Keratinocyte (primary cell): ENCODE measurements around the gene DNHD1. TPM values are rescaled to one million over a fixed set of nuclear protein-coding genes. Genes with fewer than 3 reads are reported as not detected.

ENCODE experiments used
- DNase-seq: peaks from one replicate; pipeline ENCODE4 v3.0.0-alpha.2; 2011; ENCODE audit warnings: low read depth, missing footprints, low spot score
- FAIRE-seq: peaks from 2 replicates; lab custom pipeline; 2011; peaks lifted over from hg19 to GRCh38; lab: Jason Lieb, UNC
- H2AFZ ChIP-seq: 2 replicates; pipeline ENCODE4 v1.6.0; 2012; ENCODE audit warnings: low read length, control low read depth, inconsistent platforms; ENCODE audit not compliant: control insufficient read depth
- H3K27ac ChIP-seq: 2 replicates; pipeline ENCODE4 v1.5.1; 2011; ENCODE audit warnings: low read length; ENCODE audit not compliant: control insufficient read depth, insufficient read depth
- H3K27me3 ChIP-seq: 3 replicates; pipeline ENCODE4 v1.6.0; 2011; ENCODE audit warnings: low read length; ENCODE audit not compliant: control insufficient read depth, insufficient read depth; ENCODE audit errors: extremely low read depth
- H3K36me3 ChIP-seq, 2 experiments: 2 replicates in 1 of 2; 3 replicates in 1 of 2; pipeline ENCODE4 v1.5.1; 2011; ENCODE audit warnings: low read length in 2 of 2, mild to moderate bottlenecking in 1 of 2; ENCODE audit not compliant: control insufficient read depth in 2 of 2, insufficient read depth in 2 of 2; ENCODE audit errors: extremely low read depth in 1 of 2
- H3K4me1 ChIP-seq: 3 replicates; pipeline ENCODE4 v1.5.1; 2011; ENCODE audit warnings: low read length; ENCODE audit not compliant: control insufficient read depth, insufficient read depth; ENCODE audit errors: extremely low read depth
- H3K4me2 ChIP-seq: 3 replicates; pipeline ENCODE4 v1.6.0; 2011; ENCODE audit warnings: low read depth, low read length; ENCODE audit not compliant: control insufficient read depth, insufficient read depth; ENCODE audit errors: extremely low read depth
- H3K4me3 ChIP-seq, 3 experiments: fragments of 200-600 bp in 1 of 3; sonication (generic) in 1 of 3; 2 replicates in 2 of 3; 3 replicates in 1 of 3; pipeline ENCODE4 v1.5.1; 2011 to 2016; ENCODE audit warnings: low read length in 3 of 3, mild to moderate bottlenecking in 3 of 3, control low read depth in 2 of 3, inconsistent platforms in 1 of 3, low read depth in 1 of 3, mixed read lengths in 1 of 3, mixed run types in 1 of 3, moderate library complexity in 1 of 3; ENCODE audit not compliant: control insufficient read depth in 2 of 3, insufficient read depth in 2 of 3; ENCODE audit errors: extremely low read depth in 1 of 3
- H3K79me2 ChIP-seq: 2 replicates; pipeline ENCODE4 v1.6.0; 2012; ENCODE audit warnings: low read length; ENCODE audit not compliant: control insufficient read depth, insufficient read depth
- H3K9ac ChIP-seq: 3 replicates; pipeline ENCODE4 v1.6.0; 2011; ENCODE audit warnings: low read length; ENCODE audit not compliant: control insufficient read depth, insufficient read depth; ENCODE audit errors: extremely low read depth
- H3K9me1 ChIP-seq: 3 replicates; pipeline ENCODE4 v1.6.0; 2011; ENCODE audit warnings: low read length; ENCODE audit not compliant: control insufficient read depth, insufficient read depth; ENCODE audit errors: extremely low read depth
- H3K9me3 ChIP-seq: 2 replicates; pipeline ENCODE4 v1.5.1; 2012; ENCODE audit warnings: low read depth, low read length; ENCODE audit not compliant: control insufficient read depth
- H4K20me1 ChIP-seq: 3 replicates; pipeline ENCODE4 v1.6.0; 2011; ENCODE audit warnings: low read length; ENCODE audit not compliant: control insufficient read depth, insufficient read depth; ENCODE audit errors: extremely low read depth
- CTCF ChIP-seq, 3 experiments: IDR thresholded peaks in 1 of 3; conservative IDR thresholded peaks in 1 of 3; optimal IDR thresholded peaks in 1 of 3; 2 replicates in 2 of 3; 3 replicates in 1 of 3; pipeline versions ENCODE3 to v1.5.1; 2011; ENCODE audit warnings: low read length in 3 of 3, mild to moderate bottlenecking in 3 of 3, moderate library complexity in 2 of 3, control low read depth in 1 of 3, inconsistent platforms in 1 of 3; ENCODE audit not compliant: insufficient read depth in 2 of 3; ENCODE audit errors: extremely low read depth in 1 of 3
- EZH2 ChIP-seq: IDR thresholded peaks from one replicate; pipeline ENCODE4 v1.6.1; 2012; ENCODE audit warnings: inconsistent platforms, mild to moderate bottlenecking, low read length, moderate library complexity
- dilution Hi-C: fragments of 300-500 bp; cut with MboI; formaldehyde crosslinking; loops from one replicate; pipeline ENCODE4 v1.7.0; 2020; ENCODE audit warnings: low sequenced_read_pairs; ENCODE audit not compliant: extremely low pct_ligation_motif_present
- polyA plus RNA-seq, 5 experiments: library from polyadenylated mRNA; depleted of rRNA in 3 of 5; stranded (reverse) in 3 of 5; stranded (forward) in 1 of 5; unstranded in 1 of 5; fragments of >200 nt; gene quantifications; 1 replicate in 1 of 5; 2 replicates in 3 of 5; 3 replicates in 1 of 5; pipeline versions ENCODE4 v1.2.1 to v1.2.3, GENCODE V29; 2011 to 2012; ENCODE audit warnings: missing spikeins in 2 of 5, low read depth in 1 of 5, low replicate concordance in 1 of 5

The DNHD1 gene
- polyA plus RNA-seq, 1 donor (not counting 4 experiments of a cell fraction or from before 2014, with no cell fraction given): 2.9 TPM

GRCh38 chr11:6539748-6540268 lies 42.7 kb downstream of the DNHD1 start:
- Histone ChIP-seq H3K4me3 (no peak overlapping the region), H3K36me3 (peaks cover 0 to 5% of the 10 kb centered on the region in 2 experiments), H2AFZ (no peak overlapping the region), H3K9me3 (no peaks in the 10 kb centered on the region), H3K27ac (no peak overlapping the region), H3K9me1 (no peaks in the 10 kb centered on the region), H3K79me2 (no peaks in the 10 kb centered on the region), H4K20me1 (no peaks in the 10 kb centered on the region), H3K27me3 (no peaks in the 10 kb centered on the region), H3K9ac (no peak overlapping the region), H3K4me2 (no peak overlapping the region), H3K4me1 (no peaks in the 10 kb centered on the region)
- DNase-seq: no peak
- FAIRE-seq: no peak
- no peak for TF ChIP-seq CTCF (optimal IDR thresholded peaks at IDR 0.05 in 1 of 3, IDR thresholded peaks at IDR 0.05 in 1 of 3, conservative IDR thresholded peaks at IDR 0.05 in 1 of 3; ENCODE audit: extremely low read depth in 1 of 3, insufficient read depth in 2 of 3, low read length in 3 of 3)
- no peak for TF ChIP-seq EZH2
- dilution Hi-C loops: no loop called here

GRCh38 chr11:6541356-6541755 lies 44.3 kb downstream of the DNHD1 start:
- no peak overlapping the region for H3K27ac ChIP-seq
- no peak overlapping the region for H3K4me2 ChIP-seq
- no peaks in the 10 kb centered on the region for H3K27me3 ChIP-seq
- H3K9me3 ChIP-seq: no peaks in the 10 kb centered on the region
- no peaks in the 10 kb centered on the region for H4K20me1 ChIP-seq
- no peaks in the 10 kb centered on the region for H3K4me1 ChIP-seq
- dilution Hi-C loops: no loop called here
- no peak overlapping the region for H3K4me3 ChIP-seq
- H3K9ac ChIP-seq: no peak overlapping the region
- TF ChIP-seq CTCF (optimal IDR thresholded peaks at IDR 0.05 in 1 of 3, IDR thresholded peaks at IDR 0.05 in 1 of 3, conservative IDR thresholded peaks at IDR 0.05 in 1 of 3; ENCODE audit: extremely low read depth in 1 of 3, insufficient read depth in 2 of 3, low read length in 3 of 3): no peak
- no peak for TF ChIP-seq EZH2
- H2AFZ ChIP-seq: no peak overlapping the region
- H3K79me2 ChIP-seq: no peaks in the 10 kb centered on the region
- DNase-seq (no peak), FAIRE-seq (no peak)
- H3K36me3 ChIP-seq: peaks cover 0 to 7% of the 10 kb centered on the region in 2 experiments
- no peaks in the 10 kb centered on the region for H3K9me1 ChIP-seq
